HEK293 (cell line): ENCODE data around the gene PEX14.

ENCODE experiments used
- HOXD13 ChIP-seq: sonication (generic); formaldehyde crosslinking; IDR thresholded peaks from 2 replicates; pipeline ENCODE4 v1.8.0; 2022; ENCODE audit warnings: missing genetic modification reagents, borderline replicate concordance
- TCF7L2 ChIP-seq: IDR thresholded peaks from 2 replicates; pipeline ENCODE4 v1.6.1; 2011; ENCODE audit warnings: low read depth, mild to moderate bottlenecking, inconsistent platforms, low read length, moderate library complexity, borderline replicate concordance
- ZNF157 ChIP-seq: fragments of 450-650 bp; formaldehyde crosslinking; IDR thresholded peaks from 2 replicates; pipeline ENCODE4 v1.5.1; 2016; ENCODE audit warnings: missing biosample characterization, missing genetic modification characterization
- ZNF585B ChIP-seq: fragments of 450-650 bp; formaldehyde crosslinking; IDR thresholded peaks from 2 replicates; pipeline ENCODE4 v1.5.1; 2016; ENCODE audit warnings: missing biosample characterization, missing genetic modification characterization
- TF ChIP-seq, protein P1 (sequence below): fragments of 450-650 bp; formaldehyde crosslinking; optimal IDR thresholded peaks from 2 replicates; pipeline ENCODE3; 2016; ENCODE audit warnings: missing biosample characterization, mild to moderate bottlenecking, missing genetic modification characterization

DNA sequence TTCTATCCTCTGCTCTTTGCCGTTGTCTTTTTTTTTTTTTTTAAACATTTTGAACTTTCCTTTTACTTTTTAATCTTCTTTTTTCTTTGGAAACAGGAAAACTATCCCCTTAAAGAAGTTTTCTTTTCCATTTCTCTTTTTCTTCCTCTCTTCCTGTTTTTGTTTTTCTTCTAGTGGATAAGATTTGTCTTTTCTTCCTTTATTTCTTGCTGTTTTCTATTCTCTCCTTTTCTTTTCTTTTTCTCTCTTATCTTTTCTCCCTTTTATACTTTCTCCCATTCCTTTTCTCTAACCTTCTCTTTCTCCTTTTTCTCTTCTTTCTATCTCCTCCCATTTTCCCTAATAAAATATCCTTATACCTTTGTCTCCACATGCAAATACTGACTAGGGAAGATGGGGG, 46.2 kb downstream of the PEX14 start:
- no peak for TF ChIP-seq ZNF157
- TF ChIP-seq, protein P1, sequence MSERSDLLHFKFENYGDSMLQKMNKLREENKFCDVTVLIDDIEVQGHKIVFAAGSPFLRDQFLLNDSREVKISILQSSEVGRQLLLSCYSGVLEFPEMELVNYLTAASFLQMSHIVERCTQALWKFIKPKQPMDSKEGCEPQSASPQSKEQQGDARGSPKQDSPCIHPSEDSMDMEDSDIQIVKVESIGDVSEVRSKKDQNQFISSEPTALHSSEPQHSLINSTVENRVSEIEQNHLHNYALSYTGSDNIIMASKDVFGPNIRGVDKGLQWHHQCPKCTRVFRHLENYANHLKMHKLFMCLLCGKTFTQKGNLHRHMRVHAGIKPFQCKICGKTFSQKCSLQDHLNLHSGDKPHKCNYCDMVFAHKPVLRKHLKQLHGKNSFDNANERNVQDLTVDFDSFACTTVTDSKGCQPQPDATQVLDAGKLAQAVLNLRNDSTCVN (tag by site-specific recombination): no peak
- no peak for TF ChIP-seq HOXD13 (CRISPR knock-in tag)
- no peak for TF ChIP-seq ZNF585B
- TF ChIP-seq TCF7L2: no peak
